HL-60 (cell line): ENCODE results near the gene ARHGAP24.

Experiments used
- POLR2AphosphoS5 ChIP-seq: IDR thresholded peaks from 2 replicates; pipeline ENCODE4 v1.6.1; 2012; ENCODE audit warnings: low read depth
- REST ChIP-seq: IDR thresholded peaks from 2 replicates; pipeline ENCODE4 v1.6.1; 2012; ENCODE audit warnings: low read depth; ENCODE audit not compliant: insufficient replicate concordance
- SPI1 ChIP-seq: IDR thresholded peaks from 2 replicates; pipeline ENCODE4 v1.6.1; 2012; ENCODE audit warnings: low read depth, mild to moderate bottlenecking, borderline replicate concordance
- TF ChIP-seq, protein P1 (sequence below): IDR thresholded peaks from one replicate; pipeline ENCODE4 v1.5.1; 2011; ENCODE audit warnings: low read length, control low read depth, inconsistent platforms; ENCODE audit not compliant: insufficient read depth

DNA sequence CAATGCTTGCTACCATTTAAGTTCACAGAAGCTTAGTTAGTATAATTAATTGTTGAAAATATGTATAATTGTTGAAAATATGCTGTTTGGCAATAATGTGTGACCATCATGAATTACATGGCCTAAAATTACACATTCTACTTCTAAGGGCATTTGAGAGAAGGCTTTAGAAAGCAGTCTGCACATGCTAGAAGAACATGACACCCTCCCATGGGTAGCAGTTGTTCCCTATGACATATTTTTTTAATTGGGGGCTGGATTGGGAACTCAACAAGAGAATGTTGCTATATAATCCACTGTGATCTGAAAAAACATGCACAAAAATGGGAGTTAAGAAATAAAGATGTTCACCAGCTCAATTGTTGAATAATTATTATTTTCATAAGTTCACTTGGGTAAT lies 331.4 kb downstream of the ARHGAP24 start:
- TF ChIP-seq, protein P1, sequence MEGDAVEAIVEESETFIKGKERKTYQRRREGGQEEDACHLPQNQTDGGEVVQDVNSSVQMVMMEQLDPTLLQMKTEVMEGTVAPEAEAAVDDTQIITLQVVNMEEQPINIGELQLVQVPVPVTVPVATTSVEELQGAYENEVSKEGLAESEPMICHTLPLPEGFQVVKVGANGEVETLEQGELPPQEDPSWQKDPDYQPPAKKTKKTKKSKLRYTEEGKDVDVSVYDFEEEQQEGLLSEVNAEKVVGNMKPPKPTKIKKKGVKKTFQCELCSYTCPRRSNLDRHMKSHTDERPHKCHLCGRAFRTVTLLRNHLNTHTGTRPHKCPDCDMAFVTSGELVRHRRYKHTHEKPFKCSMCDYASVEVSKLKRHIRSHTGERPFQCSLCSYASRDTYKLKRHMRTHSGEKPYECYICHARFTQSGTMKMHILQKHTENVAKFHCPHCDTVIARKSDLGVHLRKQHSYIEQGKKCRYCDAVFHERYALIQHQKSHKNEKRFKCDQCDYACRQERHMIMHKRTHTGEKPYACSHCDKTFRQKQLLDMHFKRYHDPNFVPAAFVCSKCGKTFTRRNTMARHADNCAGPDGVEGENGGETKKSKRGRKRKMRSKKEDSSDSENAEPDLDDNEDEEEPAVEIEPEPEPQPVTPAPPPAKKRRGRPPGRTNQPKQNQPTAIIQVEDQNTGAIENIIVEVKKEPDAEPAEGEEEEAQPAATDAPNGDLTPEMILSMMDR, result no peak
- TF ChIP-seq REST, result no peak
- no peak for TF ChIP-seq POLR2AphosphoS5
- TF ChIP-seq SPI1, result no peak
